Measurements from ENCODE around the gene MTA3.
"Not testable (repeated sequence)": the region's sequence is repeated elsewhere in the genome, so short reads cannot be mapped to it uniquely, and the experiment has no call there.

Gene MTA3

DNA sequence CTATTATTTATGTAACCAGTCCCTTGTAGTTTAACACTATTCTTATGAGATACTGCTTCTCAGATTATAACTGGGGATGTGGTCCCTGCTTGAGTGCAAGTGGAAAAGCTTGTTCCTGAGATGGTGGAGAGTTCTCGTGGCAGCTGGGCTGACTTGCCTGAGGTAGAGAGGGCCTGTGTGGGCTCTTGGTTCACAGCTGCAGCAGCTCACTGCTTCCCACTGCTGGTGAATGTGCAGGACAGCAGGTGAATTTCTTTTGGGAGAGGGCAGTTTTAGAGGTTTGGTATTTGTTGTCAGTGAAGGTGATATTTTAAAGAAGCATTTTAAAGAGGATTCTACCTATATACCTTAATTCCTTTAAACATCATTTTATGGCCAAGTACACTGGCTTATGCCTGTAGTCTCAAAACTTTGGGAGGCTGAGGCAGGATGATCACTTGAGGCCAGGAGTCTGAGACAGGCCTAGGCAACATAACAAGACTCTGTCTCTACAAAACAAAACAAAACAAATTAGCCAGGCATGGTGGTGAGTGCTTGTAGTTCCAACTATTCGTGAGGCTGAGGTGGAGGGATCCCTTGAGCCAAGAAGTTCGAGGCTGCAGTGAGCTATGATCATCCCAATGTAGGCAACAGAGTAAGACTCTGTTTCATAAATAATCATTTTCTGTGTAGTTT is 94.8 kb downstream of the MTA3 start:
- DNase-seq (ENCODE audit: low read depth in 2 of 2) = peak; percentile 37 to 52

DNA sequence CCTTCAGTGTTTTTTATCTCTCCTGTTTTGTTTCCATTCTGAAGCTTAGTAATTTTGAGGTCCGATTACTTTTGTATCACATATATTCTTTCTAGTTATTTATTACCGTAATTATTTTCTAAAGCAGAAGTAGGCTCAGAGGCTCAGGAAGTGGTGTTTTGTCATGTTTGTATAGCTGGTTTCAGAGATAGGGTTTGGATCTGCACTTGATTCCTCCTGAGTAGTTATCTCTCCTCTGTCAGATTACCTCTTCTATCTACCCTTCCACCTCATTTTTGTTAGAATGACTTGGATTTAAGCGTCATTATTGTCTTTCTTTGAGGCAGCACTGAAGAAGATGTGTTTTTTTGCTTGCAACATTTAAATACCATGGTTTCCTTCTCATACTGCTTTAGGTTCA is 95.4 kb downstream of the MTA3 start:
- DNase-seq (ENCODE audit: low read depth in 2 of 2) = no peak

DNA sequence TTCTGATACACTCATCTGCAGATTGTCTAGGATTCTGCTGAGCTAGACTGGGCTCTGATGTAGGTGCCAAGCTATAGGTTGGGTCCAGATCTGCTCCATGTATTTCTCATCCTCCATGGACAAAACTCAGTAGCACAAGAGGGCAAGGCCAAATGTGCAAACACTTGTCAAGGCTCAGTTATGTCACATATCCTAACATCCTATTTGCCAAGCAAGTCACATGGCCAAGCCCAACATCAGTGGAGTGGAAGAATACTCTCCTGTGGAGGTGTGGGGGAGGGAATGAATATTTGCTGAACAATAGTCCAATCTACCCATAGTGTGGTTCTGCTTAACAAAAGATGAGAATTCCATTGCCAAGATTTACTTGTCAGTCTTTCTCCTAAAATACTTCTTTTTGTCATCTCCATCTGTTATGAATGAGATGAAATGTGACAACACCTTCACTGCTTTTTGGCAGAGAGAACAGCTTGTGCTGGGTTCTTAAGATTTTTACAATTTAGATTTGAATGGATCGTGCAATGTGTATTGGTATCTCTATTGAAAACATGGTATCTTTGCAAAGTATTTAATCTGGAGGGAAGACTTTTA is 105.7 kb downstream of the MTA3 start:
- no peak for DNase-seq (ENCODE audit: low read depth in 2 of 2)

DNA sequence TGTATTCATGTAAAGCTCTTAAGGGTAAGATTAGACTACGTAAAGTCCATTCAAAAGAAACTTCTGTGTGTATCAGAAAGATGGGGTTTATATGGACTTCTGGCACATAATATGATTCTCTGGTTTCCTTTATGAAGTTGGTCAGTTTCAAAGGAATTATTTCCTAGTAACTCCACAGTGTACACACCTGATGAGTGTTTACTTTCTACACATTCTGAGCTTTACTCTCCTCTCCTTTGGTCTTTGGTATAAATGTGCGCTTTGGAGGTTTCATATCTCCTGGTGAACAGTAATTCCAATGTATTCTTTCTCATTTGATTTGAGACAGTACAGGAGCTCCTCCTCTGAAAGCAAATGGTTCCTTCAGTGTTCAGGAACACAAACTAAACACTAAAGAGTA is 107.4 kb downstream of the MTA3 start:
- no peak for DNase-seq (ENCODE audit: low read depth in 2 of 2)

DNA sequence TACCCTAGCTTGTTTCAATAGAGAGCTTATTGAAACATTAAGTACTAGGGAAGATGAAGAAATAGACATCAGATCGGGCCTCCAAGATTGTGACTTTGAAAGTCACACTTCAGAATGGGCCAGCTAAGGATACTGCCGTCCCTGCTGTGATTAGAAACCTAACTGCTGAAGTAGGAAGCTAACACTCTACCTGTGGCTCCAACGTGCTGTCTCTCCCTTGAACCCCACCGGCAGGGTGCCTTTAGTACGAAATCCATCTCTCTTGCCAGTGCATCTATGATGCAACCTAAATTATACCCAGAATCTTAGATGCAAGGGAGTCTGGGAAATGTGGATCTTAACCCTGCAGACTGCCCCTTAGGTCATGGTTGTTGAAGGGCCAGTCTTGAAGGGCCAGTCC is 116.9 kb downstream of the MTA3 start:
- DNase-seq (ENCODE audit: low read depth in 2 of 2) = no peak

DNA sequence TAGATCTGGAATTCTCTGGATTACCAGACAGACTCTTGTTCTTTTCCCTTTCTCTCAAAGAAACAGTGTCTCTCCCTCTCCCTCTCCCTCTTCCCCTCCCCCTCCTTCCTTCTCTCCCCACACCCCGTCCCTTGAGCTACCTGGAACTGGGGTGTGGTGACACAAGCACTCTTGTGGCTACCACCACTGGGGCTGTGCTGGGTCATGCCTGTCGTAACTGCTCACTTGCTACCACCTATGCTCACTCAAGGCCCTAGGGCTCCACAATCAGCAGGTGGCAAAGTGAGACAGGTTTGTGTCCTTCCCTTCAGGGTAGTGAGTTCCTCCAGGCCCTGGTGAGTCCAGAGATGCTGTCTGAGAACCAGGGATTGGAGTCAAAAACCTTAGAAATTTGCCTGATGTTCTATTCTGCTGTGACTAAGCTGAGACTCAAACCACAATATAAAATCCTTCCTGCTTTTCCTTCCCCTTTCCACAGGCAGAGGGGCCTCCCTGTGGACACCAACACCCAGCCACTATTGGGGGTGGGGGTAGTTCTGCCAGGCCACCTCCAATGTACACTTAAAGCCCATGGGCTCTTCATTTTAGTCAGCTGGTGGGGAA is 124.7 kb downstream of the MTA3 start:
- DNase-seq (ENCODE audit: low read depth in 2 of 2) = no peak

DNA sequence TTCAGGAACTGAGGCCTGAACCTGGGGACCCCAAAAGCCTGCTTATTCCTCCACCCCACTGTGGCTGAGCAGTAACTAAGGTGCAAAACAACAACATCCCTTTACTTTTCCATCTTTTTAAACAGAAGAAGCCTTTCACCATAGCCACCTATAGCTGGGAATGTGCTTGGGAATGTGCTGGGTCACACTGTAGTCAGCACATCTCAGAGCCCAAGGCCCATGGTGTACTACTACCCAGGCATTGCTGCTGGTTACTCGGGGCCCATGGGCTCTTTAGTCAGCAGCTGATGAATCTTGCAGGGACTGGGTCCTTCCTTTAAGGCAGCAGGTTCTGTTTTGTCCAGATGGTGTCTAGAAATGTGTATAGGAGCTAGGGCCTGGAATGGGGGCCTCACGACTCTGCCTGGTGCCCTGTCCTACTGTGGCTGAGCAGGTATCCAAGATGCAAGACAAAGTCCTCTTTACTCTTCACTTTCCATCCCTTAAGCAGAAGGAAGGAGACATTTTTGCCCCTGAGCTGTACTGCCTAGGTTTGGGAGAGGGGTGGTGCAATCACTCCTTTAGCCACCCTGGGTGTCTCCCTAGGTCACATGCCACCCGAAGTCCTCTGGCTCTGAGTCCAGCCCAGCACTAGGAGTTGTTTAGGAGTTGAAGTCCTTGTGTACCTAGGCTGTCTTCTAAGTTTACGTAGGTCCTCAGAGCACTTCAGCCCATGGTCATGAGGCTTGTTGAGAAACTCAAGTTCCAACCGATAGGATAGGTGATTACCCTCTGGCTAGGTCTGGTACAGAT is 125.5 kb downstream of the MTA3 start:
- DNase-seq (ENCODE audit: low read depth in 2 of 2) = no peak

DNA sequence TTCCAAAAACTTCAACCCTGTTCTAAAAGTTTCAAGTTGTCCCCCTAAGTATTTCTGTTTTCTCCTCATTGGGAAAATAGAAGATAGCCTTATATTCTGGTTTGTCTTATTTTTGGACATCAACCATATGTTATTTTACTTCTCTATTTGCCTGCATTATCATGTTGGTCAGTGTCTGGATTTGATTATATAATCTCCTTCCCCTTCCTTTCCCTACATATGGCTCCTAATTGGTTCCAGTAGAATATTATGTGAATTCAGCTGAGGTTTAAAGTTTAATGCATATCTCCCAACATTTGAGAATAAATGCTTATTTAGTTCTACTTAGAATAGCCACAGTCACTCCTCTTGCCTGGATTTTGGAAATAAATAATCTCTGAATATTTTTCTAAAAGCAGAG is 128.6 kb downstream of the MTA3 start:
- no peak for DNase-seq (ENCODE audit: low read depth in 2 of 2)

DNA sequence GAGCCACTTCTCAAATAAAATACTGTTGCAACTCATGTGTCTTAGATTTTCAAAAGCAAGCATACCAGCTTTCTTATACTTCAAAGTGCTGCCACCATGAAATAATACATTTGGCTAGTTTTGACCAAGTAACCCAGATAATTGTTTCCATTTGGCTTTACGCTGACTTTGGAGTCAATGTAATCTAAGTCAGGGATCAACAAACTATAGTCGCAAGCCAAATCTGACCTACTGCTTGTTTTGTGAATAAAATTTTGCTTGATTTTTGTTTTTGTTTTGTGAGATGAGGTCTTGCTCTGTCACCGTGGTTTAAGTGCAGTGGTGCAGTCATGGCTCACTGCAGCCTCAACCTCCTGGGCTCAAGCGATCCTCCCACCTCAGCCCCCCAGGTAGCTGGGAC is 130.5 kb downstream of the MTA3 start:
- no peak for DNase-seq (ENCODE audit: low read depth in 2 of 2)

DNA sequence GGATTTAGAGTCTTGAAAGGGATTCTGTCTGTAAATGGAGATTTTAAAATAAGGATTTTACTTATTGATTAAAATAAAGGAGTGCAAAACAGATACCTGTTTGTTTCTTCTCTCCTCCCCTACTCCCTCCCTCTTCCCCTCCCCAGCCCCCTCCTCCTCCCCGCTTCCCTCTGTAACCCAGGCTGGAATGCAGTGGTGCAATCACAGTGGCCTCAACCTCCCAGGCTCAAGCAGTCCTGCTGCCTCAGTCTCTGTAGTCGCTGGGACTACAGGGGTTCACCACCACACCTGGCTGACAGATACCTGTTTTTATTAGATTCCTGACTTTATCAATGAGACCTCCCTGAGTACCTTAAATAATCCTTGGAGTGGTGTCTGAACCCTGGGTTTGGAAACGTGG is 138.4 kb downstream of the MTA3 start:
- DNase-seq (ENCODE audit: low read depth in 2 of 2) = no peak

DNA sequence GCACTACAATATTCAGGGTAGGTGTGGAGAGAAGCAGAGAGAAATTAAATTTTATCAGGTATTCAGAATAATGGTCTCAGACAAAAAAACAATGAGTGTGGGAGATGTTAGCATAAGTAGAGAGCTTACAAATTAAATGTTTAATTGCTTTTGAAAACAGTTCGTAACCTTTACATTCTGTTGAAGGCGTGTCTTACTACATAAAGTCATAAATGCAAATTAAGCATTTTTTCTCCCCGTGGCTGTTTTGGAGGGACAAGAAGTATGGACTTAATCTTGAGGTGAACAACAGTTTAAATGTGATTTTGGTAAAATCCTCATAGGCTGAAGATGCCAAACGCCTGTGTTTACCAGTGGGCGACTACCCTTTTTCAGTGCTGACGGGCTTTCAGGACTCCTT is 139.7 kb downstream of the MTA3 start:
- DNase-seq (ENCODE audit: low read depth in 2 of 2) = no peak

DNA sequence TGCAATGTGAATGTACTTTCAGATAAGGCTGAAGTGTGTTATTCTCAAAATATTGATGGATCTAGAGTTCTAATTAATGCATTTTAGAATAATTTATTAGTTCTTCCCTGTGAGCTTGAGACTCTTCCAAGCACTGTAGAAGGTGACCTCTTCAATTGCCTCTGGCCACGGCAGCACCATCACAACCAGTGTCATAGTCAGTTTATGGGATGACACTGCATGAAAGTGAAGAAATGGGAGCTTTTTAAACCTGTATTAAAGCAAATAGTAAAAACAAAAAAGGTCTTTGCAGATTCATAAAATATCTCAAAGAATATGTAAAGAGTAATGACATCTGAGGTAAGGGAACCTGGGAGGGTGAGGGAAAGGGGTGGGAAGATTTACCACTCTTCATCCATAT is 143.5 kb downstream of the MTA3 start:
- DNase-seq (ENCODE audit: low read depth in 2 of 2) = no peak

DNA sequence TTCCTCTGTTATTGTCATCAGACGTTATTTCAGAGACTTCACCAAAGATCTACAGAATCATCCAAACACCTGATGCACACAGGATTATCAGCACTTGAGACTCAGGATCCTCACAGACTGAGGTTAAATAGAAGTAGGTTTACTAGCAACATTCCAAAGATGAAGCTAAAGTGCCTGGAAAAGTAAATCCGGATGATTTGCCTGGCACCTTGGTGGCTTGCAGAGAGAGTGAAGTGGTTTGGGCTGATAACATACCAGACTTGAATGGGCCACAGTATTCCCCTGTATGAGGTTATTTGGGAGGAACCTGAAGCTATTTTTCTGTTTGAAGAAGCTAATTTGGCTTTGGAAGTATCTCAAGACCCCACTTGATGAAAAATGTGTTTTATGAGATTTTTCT is 144.5 kb downstream of the MTA3 start:
- no peak for DNase-seq (ENCODE audit: low read depth in 2 of 2)

DNA sequence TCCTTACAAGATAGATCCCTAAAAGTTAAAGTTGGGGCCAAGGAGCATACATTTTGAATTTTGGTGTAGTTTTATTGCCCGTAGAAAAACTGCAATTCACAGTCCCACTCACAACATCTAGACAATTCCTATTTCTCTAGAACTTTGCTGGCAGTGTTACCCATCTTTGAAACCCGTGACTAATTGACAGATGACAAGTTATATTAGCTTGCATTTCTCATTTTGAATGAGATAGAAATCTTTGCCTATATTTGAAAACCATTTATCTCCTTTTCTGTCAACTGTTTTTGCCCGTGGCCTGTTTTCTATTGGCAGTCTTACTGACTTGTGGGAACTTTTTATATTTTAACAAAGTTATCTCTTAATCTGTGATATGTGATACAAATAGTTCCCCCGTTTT is 145.5 kb downstream of the MTA3 start:
- DNase-seq (ENCODE audit: low read depth in 2 of 2) = no peak

DNA sequence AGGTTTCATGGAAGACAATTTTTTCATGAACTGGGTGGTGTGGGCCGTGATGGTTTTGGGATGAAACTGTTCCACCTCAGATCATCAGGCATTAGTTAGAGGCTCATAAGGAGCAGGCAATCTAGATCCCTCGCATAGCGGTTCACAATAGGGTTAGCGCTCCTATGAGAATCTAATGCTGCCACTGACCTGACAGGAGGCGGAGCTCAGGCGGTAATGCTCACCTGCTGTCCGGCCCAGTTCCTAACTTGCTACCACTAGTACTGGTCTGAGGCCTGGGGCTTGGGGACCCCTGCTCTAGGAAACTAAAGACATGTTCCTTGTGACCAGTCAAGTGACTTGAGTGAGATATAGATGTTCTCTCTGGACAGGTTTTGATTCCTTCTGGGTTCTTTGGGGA is 146.3 kb downstream of the MTA3 start:
- no peak for DNase-seq (ENCODE audit: low read depth in 2 of 2)

DNA sequence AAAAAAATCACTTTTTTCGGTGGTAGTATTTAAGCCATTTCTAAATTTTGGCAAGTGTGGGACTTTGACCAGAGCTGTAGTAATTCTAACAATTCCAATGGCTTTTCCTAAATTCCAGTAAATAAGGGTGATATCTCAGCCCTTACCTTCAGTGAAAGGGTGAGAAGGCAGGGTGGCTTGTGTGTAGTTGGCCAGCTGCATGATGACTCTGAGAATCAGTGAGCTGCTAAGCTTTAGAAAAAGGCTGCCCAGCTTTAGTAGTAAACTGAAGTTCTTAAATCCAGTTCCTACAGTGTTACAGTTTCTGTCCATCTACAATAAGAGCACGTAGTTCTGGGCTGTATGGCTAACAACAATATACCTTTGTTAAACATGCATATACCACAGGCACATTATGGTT is 153.5 kb downstream of the MTA3 start:
- no peak for DNase-seq (ENCODE audit: low read depth in 2 of 2)

DNA sequence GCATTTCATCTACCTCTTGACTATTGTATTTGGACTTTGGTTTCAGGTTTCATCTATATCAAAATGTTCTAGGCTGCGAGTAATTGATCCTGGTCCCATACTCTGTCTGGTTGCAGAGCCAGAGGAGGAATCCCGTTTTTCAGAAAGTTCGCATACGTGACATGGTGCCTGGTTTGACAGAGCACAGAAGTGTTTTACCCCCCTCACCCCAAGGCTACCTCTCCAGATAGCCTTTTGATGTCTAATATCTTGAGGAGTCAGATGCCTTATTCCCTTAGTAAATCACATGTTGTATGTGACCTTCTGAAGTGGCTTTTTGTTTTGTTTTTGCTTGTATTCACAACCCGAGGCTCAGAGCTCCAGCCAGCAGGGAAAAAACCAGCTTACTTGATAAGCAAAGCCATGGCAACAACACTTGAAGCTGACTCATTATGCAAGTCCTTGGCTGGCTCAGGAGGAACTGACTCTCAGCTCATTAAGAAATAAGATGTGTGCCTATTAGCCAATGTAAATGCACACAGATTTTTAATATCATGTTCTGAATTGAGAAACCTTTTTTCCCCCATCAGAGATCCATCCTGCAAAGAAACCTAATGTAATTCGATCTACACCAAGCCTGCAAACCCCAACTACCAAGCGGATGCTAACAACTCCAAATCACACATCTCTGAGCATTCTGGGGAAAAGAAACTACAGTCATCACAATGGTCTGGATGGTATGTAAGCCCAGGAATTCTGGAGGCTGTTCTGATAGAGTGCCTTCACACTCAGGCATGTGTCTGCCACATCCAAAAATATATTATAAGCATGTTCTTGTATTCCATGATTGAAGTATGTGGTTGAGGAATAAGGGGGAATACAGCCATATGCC is 154.1 kb downstream of the MTA3 start:
- DNase-seq (ENCODE audit: low read depth in 2 of 2) = no peak

DNA sequence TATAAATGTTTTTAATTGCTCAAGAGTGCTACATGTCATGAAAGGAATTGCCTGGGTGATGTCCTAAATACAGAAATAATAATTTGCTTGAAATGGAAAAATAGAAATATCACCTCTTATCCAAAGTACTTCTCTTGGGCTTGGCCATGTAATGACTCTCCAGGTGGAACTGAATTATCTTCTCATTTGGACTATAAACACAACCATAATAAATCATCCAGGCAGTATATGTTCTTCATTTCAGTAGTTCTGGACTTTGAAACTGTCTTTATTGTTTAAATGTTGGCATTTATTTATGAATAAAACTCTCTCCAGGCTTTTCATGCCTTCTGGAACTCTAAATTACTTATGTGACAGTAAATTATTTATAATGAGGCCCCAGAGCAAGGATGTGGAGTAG is 155.0 kb downstream of the MTA3 start:
- no peak for DNase-seq (ENCODE audit: low read depth in 2 of 2)

DNA sequence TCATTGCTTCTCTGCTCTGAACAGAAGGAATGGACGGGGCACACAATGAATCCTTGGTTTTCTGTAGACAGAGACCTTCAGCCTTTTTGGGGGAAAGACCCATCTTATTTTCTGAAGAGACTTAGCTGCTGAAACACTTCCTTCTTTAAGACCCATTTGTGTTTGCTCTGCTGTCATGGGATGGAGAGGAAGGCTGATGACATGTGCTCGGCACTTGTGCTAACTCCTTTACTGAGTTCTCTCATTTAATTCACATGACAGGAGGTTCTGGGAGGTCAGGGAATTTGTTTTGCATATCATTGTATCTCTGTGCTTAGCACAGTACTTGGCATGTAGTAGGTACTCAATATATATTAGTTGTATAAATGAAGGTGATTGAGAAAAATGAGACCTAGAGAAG is 156.5 kb downstream of the MTA3 start:
- DNase-seq (ENCODE audit: low read depth in 2 of 2) = no peak

DNA sequence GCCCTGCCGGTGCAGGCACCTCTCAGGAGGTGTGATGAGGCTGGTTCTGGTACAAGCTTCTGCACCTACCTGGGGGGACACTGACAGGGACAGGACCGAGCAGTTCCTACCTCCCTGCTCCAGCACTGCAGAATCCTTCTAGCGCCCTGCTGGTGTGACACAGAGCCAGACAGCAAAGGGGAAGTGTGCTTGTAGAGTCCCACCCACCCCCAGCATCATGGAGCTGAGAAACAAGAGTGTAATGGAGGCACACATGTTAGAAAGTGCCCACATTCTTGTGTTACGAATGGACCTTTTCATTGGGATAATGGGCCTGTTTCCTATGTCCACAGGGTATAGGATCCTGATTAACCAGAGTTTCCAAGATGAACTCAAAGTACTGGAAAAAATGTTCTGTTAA is 157.2 kb downstream of the MTA3 start:
- DNase-seq (ENCODE audit: low read depth in 2 of 2) = no peak

DNA sequence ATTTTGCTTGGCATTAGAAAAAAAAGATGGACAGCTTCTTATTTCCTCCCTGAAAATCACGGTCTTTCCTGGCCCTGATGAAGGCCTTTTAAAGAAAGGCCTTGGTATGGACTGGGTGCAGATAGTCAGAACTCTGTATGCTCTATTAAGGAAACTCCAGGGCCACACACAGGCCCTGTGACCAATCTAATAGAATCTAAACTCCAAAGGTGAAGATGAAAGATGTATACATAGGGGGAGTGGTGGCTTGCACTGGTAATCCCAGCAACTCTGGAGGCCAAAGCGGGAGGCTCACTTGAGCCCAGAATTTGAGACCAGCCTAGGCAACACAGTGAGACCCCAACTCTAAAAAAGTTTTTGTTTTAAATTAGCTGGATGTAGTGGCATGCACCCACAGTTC is 158.2 kb downstream of the MTA3 start:
- DNase-seq (ENCODE audit: low read depth in 2 of 2) = no peak

DNA sequence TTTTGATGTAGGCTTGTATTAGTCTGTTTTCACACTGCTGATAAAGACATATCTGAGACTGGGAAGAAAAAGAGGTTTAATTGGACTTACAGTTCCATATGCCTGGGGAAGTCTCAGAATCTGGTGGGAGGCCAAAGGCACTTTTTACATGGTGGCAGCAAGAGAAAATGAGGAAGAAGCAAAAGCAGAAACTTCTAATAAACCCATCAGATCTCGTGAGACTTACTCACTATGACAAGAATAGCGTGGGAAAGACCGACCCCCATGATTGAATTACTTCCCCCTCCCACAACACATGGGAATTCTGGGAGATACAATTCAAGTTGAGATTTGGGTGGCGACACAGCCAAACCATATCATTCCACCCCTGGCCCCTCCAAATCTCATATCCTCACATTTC is 162.9 kb downstream of the MTA3 start:
- not testable (repeated sequence) for DNase-seq (ENCODE audit: low read depth in 2 of 2)

Measured in stimulated activated CD4-positive, alpha-beta T cell treated with anti-CD3 and anti-CD28 coated beads, Interleukin-1b, Interleukin-23, amount 100 ng/mL, for 4 hours (primary cell).